Omental fat pad (tissue), 4 donors: ENCODE measurements around the gene BAIAP2. TPM values are rescaled to one million over a fixed set of nuclear protein-coding genes. Genes with fewer than 3 reads are reported as not detected.

Experiments used
- ATAC-seq: fragments of 150-250 bp; one replicate; pipeline ENCODE4 v1.9.1; 2016; ENCODE audit warnings: mild to moderate bottlenecking, moderate library complexity; ENCODE audit not compliant: low FRiP score
- DNase-seq: peaks from one replicate; pipeline ENCODE4 v3.0.0-alpha.2; 2019; ENCODE audit warnings: low spot score
- total RNA-seq, 4 donors: library from RNA; depleted of rRNA; stranded (reverse); fragments of >200 nt; gene quantifications; one replicate each; pipeline ENCODE4 v1.1.0, GENCODE V29; 2016
- TF ChIP-seq, protein P1 (sequence below), 3 donors: fragments of 450-650 bp; IDR thresholded peaks; one replicate each; pipeline ENCODE4 v1.5.1; 2016 to 2017; ENCODE audit warnings: antibody characterized with exemption in 3 of 3, mild to moderate bottlenecking in 3 of 3, moderate library complexity in 2 of 3

Gene BAIAP2
- total RNA-seq, 4 donors from 2014 or later: 15.9 to 50.2 (median 36.4) TPM

DNA sequence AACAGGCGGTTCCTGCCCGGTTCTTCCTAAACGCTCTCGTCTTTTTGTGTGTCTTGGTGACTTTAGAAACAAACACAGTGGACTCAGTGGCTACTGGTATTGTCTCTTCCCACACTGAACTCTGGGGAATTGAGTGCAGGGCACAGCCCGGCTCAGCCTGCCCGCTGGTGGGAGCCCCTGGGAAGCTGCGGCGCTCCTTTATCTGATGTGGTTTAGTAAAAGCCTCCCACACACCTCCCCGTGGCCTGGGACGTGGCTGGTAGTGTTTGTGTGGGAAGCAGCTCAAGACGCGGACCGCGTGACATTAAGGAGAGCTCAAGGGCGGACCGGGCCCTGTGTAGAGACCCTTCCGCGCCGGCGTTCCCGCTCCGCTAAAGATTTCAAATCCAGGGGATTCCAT, 75.0 kb downstream of the BAIAP2 start:
- DNase-seq (no peak), ATAC-seq (no peak)
- TF ChIP-seq, protein P1, sequence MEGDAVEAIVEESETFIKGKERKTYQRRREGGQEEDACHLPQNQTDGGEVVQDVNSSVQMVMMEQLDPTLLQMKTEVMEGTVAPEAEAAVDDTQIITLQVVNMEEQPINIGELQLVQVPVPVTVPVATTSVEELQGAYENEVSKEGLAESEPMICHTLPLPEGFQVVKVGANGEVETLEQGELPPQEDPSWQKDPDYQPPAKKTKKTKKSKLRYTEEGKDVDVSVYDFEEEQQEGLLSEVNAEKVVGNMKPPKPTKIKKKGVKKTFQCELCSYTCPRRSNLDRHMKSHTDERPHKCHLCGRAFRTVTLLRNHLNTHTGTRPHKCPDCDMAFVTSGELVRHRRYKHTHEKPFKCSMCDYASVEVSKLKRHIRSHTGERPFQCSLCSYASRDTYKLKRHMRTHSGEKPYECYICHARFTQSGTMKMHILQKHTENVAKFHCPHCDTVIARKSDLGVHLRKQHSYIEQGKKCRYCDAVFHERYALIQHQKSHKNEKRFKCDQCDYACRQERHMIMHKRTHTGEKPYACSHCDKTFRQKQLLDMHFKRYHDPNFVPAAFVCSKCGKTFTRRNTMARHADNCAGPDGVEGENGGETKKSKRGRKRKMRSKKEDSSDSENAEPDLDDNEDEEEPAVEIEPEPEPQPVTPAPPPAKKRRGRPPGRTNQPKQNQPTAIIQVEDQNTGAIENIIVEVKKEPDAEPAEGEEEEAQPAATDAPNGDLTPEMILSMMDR (IDR thresholded peaks at IDR 0.05): no peak

DNA sequence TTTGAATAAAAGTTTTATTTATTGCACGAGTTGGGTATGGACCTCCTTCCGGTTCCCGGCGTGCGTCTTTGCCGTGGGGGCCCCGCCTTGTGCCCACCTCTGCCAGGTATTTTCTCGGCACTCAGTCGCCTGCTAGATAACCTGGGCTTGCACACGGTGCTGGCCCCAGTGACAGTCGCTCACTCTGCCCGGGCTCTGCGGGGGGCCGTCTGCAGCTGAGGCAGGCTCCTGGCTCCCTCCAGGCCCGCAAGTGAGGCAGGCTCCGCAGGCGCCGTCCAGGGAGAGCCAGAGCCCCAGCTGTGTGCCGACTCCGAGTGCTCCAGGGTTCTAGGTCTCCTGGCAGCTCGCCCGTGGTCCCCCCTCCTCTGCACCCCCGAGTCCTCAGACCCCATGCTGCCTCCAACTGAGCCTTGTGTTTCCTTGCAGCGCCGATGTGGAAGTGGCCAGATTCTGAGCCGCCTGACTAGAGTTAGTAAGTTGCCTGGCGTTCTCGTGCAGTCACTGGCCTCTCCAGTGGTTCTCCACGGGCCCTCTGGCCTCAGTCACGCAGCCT, 75.6 kb downstream of the BAIAP2 start:
- no peak for ATAC-seq

DNA sequence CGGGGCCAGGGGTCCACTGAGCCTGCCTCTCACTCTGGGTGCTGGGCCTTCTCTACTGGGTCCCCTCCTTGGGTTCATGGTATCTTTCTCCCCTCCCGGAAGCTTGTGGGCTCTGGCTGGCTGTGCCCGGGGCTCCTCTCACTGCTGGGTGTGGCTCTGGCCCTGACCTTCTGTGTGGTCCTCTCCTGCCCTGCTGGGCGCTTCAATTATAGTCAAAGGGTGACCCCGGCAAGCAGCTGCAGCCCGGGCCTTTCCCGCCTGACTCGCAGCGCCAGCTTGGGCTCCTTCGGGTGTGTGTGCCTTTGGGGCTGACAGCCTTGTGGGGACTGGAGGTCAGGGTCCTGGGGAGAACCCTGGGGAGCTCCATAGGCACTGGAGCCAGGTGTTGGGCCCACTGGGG, 76.1 kb downstream of the BAIAP2 start:
- TF ChIP-seq, protein P1 (IDR thresholded peaks at IDR 0.05): no peak
- DNase-seq (no peak), ATAC-seq (no peak)

More for the DNA sequence above, 75.6 kb downstream of the BAIAP2 start:
- DNase-seq: no peak
- TF ChIP-seq, protein P1 (IDR thresholded peaks at IDR 0.05): no peak

DNA sequence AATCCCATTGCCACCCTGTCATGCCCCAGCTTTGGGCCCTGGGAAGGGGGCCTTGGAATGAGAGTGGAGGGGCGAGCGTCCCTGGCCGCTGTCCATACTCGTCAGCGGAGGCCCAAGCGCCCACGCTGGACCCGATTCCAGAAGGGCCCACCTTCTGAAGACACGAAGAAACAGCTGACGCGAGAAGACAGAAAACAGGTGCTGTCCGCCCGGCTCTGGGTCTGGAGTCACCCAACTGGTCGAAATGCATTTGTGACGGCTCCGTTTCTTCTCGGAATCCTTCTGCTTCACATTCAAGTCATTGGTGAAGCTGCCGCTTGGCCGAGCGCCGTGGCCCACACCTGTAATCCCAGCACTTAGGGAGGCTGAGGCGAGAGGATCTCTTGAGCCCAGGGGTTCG, 77.5 kb downstream of the BAIAP2 start:
- TF ChIP-seq, protein P1 (IDR thresholded peaks at IDR 0.05): no peak
- DNase-seq: no peak
- ATAC-seq: no peak

DNA sequence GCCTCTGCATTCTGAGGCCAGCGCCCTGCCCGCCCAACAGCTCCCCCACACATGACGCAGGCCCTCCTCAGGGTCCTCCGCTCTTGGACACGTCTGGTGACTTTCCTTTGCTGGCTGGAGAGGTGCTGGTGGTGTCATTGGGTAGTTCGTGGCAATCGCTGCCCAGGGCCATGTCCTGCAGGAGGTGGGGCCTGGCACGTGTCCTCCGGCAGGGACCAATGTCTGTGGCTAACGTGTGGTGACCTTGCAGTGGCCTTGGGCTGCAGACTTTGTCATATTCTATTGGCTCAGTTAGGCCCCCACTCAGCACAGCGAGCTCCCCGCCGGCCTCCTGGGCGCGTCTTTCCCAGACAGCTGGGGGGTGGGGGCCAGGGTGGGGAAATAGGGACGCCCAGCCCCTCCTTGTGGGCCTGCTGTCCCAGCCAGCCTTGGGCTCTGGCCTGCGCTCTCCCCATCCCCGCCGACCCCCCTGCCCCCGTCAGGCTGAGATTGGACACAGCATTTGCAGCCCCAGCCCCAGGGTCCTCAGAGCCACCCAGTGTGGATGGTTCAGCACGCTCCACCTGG, 78.3 kb downstream of the BAIAP2 start:
- DNase-seq: no peak
- no peak for ATAC-seq
- TF ChIP-seq, protein P1 (IDR thresholded peaks at IDR 0.05): no peak

DNA sequence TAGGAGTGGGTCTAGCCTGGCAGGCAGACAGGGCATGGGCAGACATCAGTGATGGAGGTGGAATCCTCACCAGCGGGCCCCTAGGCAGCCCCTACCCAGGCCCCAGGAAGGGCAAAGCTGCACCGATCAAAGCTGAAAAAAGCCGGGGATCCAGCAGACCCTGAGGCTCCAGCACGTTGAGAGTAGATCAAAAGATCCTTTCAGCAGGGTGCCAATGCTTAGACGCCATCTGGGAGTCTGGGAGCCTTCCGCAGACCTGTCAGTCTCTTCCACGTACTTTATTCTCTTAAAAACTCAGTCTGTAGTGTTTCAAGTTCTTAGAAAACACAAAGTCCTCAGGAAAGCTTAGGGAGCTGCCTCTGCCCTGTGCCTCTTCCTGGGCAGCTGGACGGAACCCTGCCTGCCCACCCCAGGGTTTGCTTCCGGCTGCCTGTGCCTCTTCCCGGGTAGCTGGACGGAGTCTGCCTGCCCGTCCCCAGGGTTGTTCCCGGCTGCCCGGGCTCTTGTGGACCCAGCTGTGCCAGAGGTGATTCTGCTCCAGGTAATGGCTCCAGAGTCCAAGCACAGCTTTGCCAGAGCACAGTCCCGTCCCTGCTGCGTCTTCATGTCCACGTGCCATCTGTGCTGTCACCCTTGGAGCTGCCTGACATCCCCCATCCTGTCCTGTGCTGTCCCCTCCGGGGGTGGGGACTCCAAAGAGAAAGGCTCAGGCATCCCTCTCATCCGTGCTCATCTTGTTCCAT, 79.6 kb downstream of the BAIAP2 start:
- DNase-seq (no peak), ATAC-seq (no peak)
- TF ChIP-seq, protein P1 (IDR thresholded peaks at IDR 0.05): no peak

DNA sequence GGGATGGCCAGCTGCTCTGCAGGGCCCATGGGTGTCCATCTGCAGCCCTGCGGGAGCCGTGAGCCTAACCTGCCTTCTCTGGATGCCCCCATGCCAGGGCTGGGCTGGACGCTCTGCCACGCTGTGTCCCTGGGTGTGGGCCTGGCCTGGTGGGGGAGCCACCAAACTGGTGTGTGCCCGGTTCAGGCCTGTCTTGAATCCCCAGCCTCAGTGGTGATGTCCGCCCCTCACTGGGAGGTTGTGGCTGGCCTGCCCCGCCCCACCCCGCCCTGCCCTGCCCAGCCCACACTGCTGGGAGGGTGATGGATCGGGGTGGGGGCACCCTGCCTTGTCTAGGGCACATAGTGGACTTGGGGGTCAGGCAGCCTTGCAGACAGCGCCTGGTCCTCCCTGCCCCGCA, 80.3 kb downstream of the BAIAP2 start:
- no peak for ATAC-seq
- DNase-seq: no peak
- TF ChIP-seq, protein P1 (IDR thresholded peaks at IDR 0.05): no peak
